GDM1 (cell line): Measurements from ENCODE around the gene PCLO.
"Not testable (repeated sequence)": the region's sequence is repeated elsewhere in the genome, so short reads cannot be mapped to it uniquely, and the experiment has no call there.

Source experiments
- DNase-seq: peaks from one replicate; lab custom pipeline; 2025; lab: John Stamatoyannopoulos, UW

The PCLO gene

DNA sequence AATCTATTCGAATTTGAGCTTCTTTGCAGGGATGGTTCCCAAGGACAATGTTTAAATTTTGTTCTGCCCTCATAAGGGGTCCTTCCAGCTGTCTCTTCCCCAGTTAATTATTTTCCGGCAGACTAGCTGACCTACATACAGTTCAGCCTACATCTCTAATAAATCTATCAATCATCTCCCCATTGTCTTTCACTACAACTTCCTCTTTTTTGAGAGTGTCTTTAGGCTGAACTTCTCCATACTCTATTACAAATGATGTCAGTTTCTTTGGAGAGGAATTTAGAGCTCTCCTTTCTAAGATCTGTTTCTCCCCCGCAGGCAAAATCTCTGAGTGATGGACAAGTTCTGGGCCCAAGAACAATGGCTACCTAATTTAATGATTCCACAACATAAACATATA, 122.2 kb downstream of the PCLO start:
- no peak for DNase-seq

DNA sequence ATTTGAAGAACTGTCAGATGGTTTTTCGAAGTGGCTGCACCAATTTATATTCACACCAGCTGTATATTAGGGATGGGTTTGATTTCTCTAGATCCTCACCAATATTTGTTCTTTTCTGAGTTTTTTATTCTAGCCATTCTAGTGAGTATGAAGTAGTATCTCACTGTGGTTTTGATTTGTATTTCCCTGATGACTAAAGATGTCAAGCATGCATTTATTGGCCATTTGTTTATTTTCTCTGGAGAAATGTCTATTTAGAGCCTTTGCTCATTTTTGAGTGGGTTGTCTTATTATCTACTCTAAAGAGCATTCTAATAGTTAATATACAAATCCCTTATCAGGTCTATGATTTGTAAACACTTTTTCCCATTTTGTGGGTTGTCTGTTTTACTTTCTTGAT, 123.9 kb downstream of the PCLO start:
- DNase-seq = no peak

DNA sequence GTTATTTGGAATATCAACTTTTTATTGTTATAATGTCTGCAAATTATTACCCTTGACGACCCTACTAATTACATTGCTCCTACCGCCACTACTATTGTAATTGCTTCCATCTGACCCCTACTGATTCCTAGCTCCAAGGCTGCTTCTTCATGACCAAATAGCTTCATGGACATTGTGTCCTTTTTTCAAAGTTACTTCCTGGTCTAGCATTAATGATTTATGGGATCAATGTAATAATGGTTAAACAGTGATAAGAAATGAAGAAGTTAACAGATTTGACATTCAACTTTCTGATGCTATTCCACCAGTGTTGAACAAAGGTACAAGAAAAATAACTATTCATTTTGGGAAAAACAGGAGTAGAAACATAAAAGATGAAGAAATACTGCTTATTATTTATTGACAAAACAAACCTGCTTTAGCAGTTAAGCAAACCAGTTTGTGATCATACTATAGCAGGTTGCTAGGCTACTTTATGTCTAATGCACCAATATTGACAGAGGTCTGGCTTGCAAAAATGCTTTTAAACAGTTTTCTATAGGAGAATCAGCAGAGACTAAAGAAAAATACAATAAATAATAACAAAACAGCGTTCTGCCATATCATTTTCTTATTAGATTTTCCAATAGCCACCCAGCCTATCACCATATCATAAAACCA, 125.8 kb downstream of the PCLO start:
- DNase-seq = no peak

DNA sequence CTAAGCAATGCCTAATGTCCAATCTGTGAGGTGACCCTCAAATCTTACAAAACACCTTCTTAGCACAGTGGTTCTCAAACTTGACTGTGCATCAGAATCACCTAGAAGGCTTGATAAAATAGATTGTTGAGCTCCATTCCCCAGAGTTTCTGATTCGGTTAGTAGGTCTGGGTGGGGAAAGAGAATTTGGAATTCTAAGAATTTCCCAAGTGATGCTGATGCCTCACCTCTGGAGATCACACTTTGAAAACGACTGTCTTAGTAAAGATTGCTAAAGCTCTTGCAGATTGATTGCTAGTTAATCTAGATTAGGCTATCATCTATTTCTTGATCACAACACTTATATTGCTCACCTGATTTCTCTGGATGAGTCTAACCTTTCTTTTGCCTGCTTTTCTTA, 126.6 kb downstream of the PCLO start:
- DNase-seq = no peak

DNA sequence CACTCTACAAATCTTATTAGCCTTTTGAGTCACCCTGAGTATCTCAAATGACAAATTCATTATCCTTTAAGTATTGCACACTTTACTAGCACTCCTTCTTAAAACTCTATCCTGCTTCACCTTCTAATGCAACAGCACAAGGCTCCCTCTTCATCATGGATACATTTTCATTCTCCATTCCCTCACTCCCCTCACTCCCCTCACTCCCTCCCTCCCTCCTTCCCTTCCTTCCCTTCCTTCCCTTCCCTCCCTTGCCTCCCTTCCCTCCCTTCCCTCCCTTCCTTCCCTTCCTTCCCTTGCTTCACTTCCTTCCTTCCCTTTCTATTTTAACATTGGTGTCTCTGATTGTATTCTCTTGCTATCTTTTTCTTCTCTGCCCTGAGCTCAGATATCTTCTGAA, 130.5 kb downstream of the PCLO start:
- no peak for DNase-seq

DNA sequence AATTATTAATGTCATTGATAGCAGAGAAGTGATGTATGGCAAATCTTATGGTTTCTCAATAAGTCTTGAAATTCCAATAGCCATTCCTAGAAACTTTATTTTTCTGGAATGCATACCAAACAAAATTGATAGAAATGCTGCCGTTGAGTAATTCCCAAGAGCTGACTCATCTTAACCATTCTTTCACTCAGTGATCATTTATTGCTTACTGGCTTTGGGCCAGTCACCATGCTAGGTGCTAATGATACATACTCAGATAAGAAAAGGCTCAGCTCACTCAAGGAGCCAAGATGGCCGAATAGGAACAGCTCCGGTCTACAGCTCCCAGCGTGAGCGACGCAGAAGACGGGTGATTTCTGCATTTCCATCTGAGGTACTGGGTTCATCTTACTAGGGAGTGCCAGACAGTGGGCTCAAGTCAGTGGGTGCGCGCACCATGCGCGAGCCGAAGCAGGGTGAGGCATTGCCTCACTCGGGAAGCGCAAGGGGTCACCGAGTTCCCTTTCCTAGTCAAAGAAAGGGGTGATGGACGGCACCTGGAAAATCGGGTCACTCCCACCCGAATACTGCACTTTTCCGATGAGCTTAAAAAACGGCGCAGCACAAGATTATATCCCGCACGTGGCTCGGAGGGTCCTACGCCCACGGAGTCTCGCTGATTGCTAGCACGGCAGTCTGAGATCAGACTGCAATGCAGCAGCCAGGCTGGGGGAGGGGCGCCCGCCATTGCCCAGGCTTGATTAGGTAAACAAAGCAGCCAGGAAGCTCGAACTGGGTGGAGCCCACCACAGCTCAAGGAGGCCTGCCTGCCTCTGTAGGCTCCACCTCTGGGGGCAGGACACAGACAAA, 138.6 kb downstream of the PCLO start:
- DNase-seq = not testable (repeated sequence)

DNA sequence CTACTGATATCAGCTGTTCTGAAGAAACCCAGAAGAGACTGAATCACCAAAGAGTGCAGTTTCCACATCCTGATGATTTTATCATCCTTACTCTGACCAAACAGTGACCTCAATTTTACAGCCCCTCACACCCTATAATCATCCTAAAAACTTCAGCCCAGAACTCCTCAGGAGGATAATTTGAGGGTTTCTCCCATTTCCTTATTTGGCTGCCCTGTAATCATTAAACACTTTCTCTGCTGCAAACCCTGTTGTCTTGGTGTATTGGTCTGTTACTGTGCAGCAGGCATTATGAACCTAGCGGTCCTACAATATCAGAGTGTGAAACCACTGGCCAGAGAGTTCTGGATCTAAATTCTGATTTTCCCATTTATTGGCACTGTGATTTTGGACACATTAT, 141.7 kb downstream of the PCLO start:
- no peak for DNase-seq

DNA sequence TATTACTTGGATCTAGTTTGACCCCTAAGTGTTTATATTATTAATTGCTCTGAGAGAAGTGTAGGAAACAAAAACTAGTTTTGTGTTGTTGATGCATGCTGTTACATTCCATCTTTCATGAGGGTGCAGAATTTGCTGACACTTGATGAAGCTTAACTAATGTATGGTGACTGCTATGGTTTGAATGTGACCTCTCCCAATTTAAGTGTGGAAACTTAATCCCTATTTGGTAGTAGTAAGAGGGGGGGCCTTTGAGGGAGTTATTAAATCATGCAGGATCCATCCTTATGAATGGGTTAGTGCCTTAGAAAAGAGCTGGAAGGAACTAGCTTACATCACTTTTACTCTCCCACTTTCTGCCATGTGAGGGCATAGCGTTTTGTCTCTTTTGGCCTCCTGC, 142.5 kb downstream of the PCLO start:
- no peak for DNase-seq

DNA sequence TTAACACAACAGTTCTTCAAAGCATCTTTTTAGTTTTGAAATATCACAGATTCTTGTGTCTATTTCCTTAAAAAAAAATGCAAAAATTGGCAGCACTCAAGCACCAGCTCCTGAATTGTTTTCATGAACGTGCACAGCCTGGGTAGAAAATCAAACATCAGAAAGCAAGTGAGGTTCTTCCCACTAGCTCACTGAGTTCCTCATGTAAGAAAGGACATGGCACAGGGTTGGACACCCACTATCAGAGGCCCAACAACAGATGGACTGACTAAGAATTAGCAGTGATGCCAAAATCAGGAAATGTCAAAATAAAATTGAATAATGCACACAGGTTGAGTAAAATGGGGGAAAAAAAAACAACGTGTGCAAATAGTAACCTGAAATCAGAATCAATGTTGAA, 146.8 kb downstream of the PCLO start:
- no peak for DNase-seq

DNA sequence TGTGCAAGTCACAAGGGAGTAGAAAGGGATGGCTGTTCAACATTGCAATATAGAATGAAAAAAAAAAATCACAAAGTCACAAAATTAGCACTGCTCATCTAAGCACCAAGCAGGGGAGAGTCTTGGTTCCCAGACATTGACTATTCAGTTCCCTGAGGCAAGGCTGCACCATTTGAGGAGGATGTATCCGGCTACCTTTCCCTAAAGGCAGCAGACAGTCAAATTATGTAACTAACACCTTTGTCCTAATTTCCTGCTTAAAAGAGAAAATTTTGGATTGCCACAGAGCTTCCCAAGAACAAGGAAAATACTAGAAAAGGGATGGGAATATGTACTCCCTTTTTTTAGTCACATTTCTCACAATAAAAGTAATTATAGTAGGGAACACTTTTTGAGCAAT, 148.1 kb downstream of the PCLO start:
- no peak for DNase-seq

DNA sequence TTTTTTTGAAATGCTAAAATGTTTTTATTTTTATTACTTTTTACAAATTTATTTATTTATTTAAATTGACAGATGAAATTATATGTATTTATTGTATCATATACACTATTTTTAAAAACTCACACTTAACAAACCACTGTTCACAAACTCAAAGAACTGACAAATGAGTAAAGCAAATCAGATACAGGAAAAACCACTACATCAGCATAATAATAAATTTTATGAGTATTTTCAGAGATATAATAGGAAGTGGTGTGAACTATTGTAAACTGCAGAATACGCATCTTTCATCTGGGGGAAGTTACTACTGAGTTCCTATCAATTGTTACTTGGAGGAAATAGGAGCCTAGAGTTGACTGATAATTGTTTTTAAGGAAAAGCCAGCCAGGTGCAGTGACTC, 150.7 kb downstream of the PCLO start:
- no peak for DNase-seq

DNA sequence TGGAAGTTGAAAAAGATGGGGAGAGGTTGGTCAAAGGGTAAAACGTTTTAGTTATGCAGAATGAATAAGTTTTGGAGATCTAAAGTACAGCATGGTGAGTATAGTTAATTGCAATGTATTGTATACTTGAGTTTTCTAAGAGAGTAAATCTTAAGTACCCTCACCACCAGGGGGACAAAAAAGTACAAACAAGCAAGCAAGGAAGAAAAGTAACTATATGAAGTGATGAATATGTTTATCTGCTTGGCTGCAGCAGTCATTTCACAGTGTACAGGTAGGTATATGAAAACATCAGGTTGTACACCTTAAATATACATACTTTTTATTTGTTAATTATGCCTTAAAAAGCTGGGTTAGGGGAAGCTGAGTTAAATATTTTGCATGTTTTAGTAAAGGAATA, 157.3 kb downstream of the PCLO start:
- DNase-seq = no peak

DNA sequence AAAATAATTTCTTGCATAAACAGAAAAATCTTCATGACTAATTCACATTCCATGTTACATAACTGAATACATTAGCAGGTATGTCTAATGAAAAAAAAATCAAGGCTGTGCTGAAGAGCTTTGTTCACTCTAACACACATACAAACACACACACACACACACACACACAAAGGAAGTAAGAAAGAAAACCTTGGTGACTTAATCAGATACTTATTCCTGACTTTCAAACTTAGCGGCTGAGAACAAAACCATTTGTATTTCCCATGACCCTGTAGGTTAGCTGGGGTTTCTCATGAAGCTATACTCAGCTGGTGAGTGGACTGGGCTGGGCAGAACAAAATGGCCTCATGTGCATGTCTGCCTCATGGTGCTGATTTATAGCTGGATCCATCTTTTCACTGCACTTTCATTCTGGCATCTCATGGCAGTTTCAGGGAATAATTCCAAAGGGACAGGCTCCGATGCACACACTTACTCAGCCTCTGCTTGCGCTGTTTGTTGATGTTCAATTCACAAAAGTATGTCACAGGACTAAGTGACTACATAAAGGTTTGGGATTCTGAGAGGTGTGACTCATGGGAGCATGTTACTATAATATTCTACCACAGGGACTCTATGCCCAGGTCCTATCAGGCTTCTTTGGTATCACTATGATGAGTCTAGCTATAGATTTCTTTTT, 161.2 kb downstream of the PCLO start:
- no peak for DNase-seq

DNA sequence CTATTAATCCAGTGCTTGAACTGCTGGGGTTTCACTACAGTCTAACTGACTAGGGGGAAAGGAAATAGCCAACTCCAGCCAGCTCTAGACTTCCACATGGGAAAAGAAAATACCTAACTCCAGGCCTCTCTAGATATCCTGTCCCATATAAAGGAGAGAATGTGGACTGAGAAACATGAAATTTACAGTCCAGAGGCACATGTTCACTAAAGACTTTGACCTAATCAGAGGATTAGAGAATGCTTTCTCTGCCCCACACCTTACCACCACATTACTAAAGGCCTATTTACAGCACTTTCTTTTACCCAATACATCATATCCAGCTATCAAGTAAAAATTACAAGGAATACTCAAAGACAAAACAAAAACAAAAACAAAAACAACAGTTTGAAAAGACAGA, 164.2 kb downstream of the PCLO start:
- no peak for DNase-seq

DNA sequence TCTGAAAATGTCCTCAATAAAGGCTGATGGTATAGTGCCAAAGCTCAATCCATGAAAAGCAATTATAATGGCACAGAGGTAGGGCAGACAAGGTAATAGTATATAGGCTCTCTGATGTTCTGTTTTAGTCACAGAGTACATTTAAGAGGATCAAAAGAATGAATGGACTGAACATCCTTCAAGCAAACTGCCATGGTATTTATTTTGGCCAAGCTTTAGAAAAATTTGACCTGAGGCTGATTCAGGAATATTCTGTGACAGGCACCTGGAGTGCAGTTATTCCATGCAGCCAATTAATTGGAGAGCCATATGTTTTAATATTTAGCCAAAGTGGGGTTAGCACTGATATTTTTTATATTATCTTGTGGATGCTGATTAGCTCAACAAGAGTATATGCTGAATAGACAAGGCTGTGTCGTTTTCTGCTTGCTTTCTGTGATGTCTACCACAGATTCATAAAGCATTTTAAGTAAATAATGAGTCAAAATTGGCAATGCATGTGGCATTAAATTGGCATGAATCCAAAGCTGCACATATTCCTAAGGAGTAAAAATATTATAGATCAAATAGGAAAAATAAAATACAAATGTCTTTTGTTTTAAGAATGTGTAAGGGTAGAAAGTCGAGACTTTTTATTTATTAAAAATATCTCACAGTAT, 177.4 kb downstream of the PCLO start:
- no peak for DNase-seq

DNA sequence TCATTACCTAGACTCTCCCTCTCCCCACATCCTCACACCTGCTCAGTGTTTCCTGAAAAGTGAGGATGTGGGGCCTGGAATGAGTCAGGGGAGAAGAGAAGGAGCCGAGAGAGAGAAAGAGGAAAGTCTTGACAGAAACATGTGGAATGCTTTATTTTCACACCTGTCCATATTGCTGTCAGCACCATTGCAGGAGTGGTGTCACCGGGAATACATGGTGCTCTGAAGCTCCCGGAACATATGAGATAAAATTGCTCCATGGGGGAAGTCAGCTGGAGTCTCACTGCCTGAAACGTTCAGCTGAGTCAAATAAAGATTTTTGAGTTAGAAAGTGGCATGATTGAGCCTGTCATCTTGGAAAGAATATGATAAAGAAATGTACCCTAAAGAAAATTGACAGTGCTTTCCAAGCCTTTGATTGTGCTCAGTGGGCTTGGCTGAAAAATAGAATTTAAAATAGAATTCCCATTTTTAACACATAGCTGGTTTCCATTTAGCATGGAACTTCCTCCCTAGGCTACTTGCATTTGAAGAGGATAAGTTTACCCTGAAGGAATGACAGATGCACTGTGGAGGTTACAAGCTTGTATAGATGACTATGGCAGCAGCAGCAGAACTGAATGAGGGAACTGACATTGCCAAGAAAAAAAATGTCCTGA, 182.4 kb downstream of the PCLO start:
- DNase-seq = no peak

DNA sequence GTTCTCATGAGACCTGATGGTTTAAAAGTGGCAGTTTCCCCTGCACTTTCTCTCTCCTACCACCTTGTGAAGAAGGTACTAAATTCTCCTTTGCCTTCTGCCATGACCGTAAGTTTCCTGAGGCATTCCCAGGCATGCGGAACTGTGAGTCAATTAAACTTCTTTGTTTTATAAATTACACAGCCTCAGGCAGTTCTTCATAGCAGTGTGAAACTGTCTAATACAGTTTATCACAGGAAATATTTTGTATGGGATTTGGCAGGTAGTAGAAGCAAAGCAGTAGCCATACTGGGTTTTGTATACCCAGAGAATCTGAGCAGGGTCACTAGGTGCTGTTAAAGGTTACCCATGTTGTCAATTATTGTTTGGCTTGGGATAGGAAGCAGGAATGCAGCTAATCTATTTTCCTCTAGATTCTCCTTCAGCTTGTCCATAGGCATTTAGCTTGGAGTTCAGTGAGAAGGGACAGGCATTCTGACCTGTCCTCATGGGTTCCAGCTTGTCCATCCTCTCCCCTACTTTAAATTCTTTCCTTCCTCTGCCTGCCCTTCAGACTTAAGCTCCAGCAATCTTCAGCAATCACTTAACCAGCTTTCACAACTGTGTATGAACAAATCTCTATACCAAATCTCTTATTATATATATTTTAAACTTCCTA, 186.7 kb downstream of the PCLO start:
- no peak for DNase-seq

DNA sequence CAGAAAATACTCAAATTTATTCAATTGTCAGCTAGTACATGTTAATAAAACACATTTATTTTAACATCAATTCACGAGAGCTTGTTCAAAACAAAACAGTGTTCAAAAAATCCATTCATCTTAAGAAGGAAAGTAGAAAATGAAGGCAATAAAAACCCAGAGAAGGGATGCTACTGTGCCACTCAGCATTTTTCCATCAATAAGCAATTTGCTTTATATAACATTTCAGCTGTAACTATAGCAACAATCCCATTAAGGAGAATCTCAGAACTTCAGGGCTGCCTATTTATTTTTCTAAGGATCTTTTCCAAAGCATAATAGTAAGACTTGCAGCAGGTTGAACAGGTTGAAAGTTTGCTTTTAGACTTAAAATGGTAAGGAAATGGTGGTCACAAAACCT, 190.5 kb downstream of the PCLO start:
- no peak for DNase-seq

DNA sequence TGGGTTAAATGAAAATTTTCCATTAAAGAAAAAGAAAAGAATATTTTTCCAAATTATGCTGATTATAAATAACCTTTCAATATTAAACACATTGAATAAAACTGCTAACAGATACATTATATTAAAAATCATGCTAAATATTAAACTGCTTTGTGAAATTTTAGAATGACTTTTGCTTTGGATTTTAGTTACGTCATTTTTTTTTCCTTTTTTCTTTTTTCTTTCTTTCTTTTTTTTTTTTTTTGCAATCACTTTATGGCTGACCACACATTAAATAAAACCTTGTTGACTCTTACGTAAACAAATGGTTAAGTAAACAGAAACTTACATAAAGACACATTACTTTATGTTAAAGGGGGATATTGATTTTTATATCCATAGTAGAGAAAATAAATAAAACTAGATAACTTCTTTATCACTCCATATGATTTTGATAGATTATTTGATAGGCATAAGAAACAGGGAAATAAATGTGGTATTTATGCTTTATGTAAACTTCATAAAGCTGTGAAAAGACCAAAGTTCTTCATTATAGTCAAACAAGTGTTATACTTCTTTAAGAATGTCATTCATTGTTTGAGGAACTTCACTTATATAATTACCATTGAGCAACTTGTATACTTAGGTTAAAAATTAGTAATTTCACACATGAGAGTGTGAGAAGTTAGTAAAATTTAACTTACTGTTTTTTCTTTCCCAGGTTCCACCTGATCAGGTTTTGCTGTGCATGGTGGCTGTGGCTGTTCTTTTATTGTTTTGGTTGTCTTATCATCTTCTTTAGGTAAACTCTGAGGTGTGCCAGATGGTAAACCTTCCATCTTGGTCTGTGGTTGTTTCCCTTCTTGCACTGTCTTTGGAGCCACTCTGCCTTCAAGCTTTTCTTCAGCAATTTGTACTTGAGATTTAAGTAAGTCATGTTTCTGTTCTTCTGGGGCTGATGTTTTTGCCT, 197.3 kb downstream of the PCLO start:
- no peak for DNase-seq

DNA sequence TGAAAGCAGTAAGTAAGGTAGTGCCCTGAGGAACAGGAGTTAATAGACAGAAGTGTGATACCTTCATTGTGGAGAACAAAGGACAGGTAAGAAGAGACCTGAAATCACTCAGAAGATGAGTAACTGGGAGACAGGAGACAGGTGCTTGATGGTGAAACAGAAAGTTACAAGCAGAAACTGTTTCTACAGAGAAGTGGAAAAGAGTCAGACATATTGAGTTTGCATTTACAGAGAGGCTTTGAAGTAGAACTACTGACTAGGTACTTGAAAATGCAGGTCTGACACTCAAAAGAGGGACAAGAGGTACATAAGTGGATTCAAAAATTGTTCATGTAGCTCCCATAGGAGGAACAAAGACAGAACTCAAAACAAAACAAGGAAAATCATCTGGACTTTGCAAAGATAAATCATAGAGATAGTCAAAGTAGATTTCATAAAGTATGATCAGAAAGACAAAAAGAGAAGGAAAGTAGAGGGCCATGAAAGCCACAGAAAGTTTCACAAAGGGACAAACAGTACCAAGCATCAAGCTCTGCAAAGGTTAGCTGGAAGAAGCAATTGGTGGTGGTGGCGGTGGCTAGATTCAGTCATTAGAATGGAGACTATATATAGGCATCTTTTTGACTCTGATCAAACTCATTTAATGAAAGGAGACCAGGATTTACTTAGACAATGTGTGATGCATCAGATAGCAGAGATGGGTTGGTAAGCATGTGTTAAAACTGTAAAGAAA, 198.4 kb downstream of the PCLO start:
- no peak for DNase-seq
